HEK293T (cell line): ENCODE results near the gene RNLS.

Source experiments
- CTCF ChIA-PET: fragments of 350-600 bp; formaldehyde crosslinking; extraction: SDS; loops from one replicate; lab custom pipeline; 2021; ENCODE audit warnings: antibody characterized with exemption, inconsistent platforms; lab: Yijun Ruan, JAX
- POLR2A ChIA-PET: fragments of 350-600 bp; formaldehyde crosslinking; extraction: SDS; loops from one replicate; lab custom pipeline; 2020; ENCODE audit warnings: antibody characterized with exemption, inconsistent platforms; lab: Yijun Ruan, JAX
- DNase-seq: peaks from one replicate; pipeline ENCODE4 v3.0.0; 2012; ENCODE audit warnings: mixed read lengths; ENCODE audit errors: extremely low spot score
- ARNT ChIP-seq: fragments of 450-650 bp; IDR thresholded peaks from 2 replicates; pipeline ENCODE4 v1.6.1; 2017; ENCODE audit warnings: mild to moderate bottlenecking
- BHLHE40 ChIP-seq: fragments of 450-650 bp; IDR thresholded peaks from 2 replicates; pipeline ENCODE4 v1.6.1; 2016; ENCODE audit warnings: mild to moderate bottlenecking, moderate library complexity, borderline replicate concordance
- CTBP1 ChIP-seq: fragments of 450-650 bp; IDR thresholded peaks from 2 replicates; pipeline ENCODE4 v1.6.1; 2016; ENCODE audit warnings: borderline replicate concordance
- ELF4 ChIP-seq: fragments of 450-650 bp; IDR thresholded peaks from 2 replicates; pipeline ENCODE4 v1.6.1; 2017; ENCODE audit warnings: antibody characterized with exemption
- FOXA1 ChIP-seq: fragments of 450-650 bp; IDR thresholded peaks from 2 replicates; pipeline ENCODE4 v1.6.1; 2016; ENCODE audit warnings: mild to moderate bottlenecking
- FOXK2 ChIP-seq: fragments of 450-650 bp; IDR thresholded peaks from 2 replicates; pipeline ENCODE4 v1.6.1; 2016; ENCODE audit warnings: mild to moderate bottlenecking
- FOXM1 ChIP-seq: fragments of 450-650 bp; IDR thresholded peaks from 2 replicates; pipeline ENCODE4 v1.6.1; 2017; ENCODE audit warnings: mild to moderate bottlenecking, borderline replicate concordance
- HDGF ChIP-seq: fragments of 450-650 bp; IDR thresholded peaks from 2 replicates; pipeline ENCODE4 v1.6.1; 2017; ENCODE audit warnings: antibody characterized with exemption, borderline replicate concordance
- L3MBTL2 ChIP-seq: fragments of 450-650 bp; conservative IDR thresholded peaks from 2 replicates; pipeline ENCODE4 v1.6.1; 2016; ENCODE audit warnings: mild to moderate bottlenecking
- LEF1 ChIP-seq: fragments of 450-650 bp; IDR thresholded peaks from 2 replicates; pipeline ENCODE4 v1.6.1; 2017; ENCODE audit warnings: mild to moderate bottlenecking, borderline replicate concordance
- NFRKB ChIP-seq: fragments of 450-650 bp; IDR thresholded peaks from 2 replicates; pipeline ENCODE4 v1.6.1; 2016; ENCODE audit warnings: mild to moderate bottlenecking, moderate library complexity
- SP1 ChIP-seq: fragments of 450-650 bp; IDR thresholded peaks from 2 replicates; pipeline ENCODE4 v1.6.1; 2017
- SUZ12 ChIP-seq: fragments of 450-650 bp; IDR thresholded peaks from 2 replicates; pipeline ENCODE4 v1.6.1; 2016; ENCODE audit warnings: mild to moderate bottlenecking
- TARDBP ChIP-seq: fragments of 450-650 bp; IDR thresholded peaks from 2 replicates; pipeline ENCODE4 v1.6.1; 2016
- ZNF384 ChIP-seq: fragments of 450-650 bp; IDR thresholded peaks from 2 replicates; pipeline ENCODE4 v1.6.1; 2016
- TF ChIP-seq, protein P1 (sequence below): fragments of 450-650 bp; IDR thresholded peaks from 2 replicates; pipeline ENCODE4 v1.6.1; 2016

The RNLS gene

GRCh38 chr10:88582806-88583583, at the start of gene RNLS:
Gene RNLS (minus strand): TSS chr10:88583318.
- no peak for DNase-seq
- ChIA-PET POLR2A (no interaction called here), CTCF (interaction anchor here (0.7 kb wide), 1 partner anchor 239 kb away, joined by 3 read pairs; no protein-coding TSS in a partner anchor)
- TF ChIP-seq SP1, result no peak
- no peak for TF ChIP-seq FOXM1
- no peak for TF ChIP-seq SUZ12
- no peak for TF ChIP-seq ELF4
- no peak for TF ChIP-seq LEF1
- no peak for TF ChIP-seq ZNF384
- TF ChIP-seq BHLHE40, result no peak
- TF ChIP-seq ARNT, result no peak
- TF ChIP-seq, protein P1, sequence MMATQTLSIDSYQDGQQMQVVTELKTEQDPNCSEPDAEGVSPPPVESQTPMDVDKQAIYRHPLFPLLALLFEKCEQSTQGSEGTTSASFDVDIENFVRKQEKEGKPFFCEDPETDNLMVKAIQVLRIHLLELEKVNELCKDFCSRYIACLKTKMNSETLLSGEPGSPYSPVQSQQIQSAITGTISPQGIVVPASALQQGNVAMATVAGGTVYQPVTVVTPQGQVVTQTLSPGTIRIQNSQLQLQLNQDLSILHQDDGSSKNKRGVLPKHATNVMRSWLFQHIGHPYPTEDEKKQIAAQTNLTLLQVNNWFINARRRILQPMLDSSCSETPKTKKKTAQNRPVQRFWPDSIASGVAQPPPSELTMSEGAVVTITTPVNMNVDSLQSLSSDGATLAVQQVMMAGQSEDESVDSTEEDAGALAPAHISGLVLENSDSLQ, result no peak
- TF ChIP-seq NFRKB, result no peak
- TF ChIP-seq CTBP1, result no peak
- TF ChIP-seq FOXK2, result no peak
- TF ChIP-seq L3MBTL2, result no peak
- TF ChIP-seq TARDBP, result no peak
- no peak for TF ChIP-seq FOXA1

- no peak for DNase-seq
- CTCF ChIA-PET, result no interaction called here
- TF ChIP-seq SP1, result no peak
- no peak for TF ChIP-seq CTBP1
- POLR2A ChIA-PET, result no interaction called here
Measured at GRCh38 chr10:88624840-88625239, 41.7 kb upstream of the RNLS start.

- ChIA-PET POLR2A (no interaction called here), CTCF (no interaction called here)
- DNase-seq, result no peak
- TF ChIP-seq BHLHE40 (no peak), CTBP1 (no peak), ZNF384 (no peak), LEF1 (no peak), SP1 (no peak), ELF4 (no peak), ARNT (no peak), HDGF (no peak)
- TF ChIP-seq, protein P1, result no peak
Measured at GRCh38 chr10:88623835-88624234, 40.7 kb upstream of the RNLS start.

- POLR2A ChIA-PET, result no interaction called here
- TF ChIP-seq ZNF384 (no peak), HDGF (no peak), FOXK2 (no peak), BHLHE40 (no peak), LEF1 (no peak), L3MBTL2 (no peak), FOXA1 (no peak), SUZ12 (no peak), CTBP1 (no peak), NFRKB (no peak), SP1 (no peak), ARNT (no peak)
- CTCF ChIA-PET, result no interaction called here
- DNase-seq, result no peak
Measured at GRCh38 chr10:88620441-88620840, 37.3 kb upstream of the RNLS start.

- no peak for DNase-seq
- TF ChIP-seq CTBP1, result no peak
- ChIA-PET POLR2A (no interaction called here), CTCF (no interaction called here)
Measured at GRCh38 chr10:88618496-88618895, 35.4 kb upstream of the RNLS start.

- no peak for DNase-seq
- no peak for TF ChIP-seq HDGF
- no peak for TF ChIP-seq SP1
- no peak for TF ChIP-seq ARNT
- no peak for TF ChIP-seq LEF1
- no peak for TF ChIP-seq L3MBTL2
- TF ChIP-seq ELF4, result no peak
- TF ChIP-seq FOXM1, result no peak
- no peak for TF ChIP-seq CTBP1
- no peak for TF ChIP-seq NFRKB
- no peak for TF ChIP-seq SUZ12
- no peak for TF ChIP-seq BHLHE40
- POLR2A ChIA-PET, result no interaction called here
- CTCF ChIA-PET, result interaction anchor here (0.5 kb wide), 1 partner anchor 16 kb away, joined by 5 read pairs; no protein-coding TSS in a partner anchor
Measured at GRCh38 chr10:88617772-88618300, 34.7 kb upstream of the RNLS start.

GRCh38 chr10:88616250-88616977, 33.3 kb upstream of the RNLS start:
- TF ChIP-seq ARNT (no peak), FOXK2 (no peak), NFRKB (no peak), L3MBTL2 (no peak)
- DNase-seq, result no peak
- ChIA-PET CTCF (interaction anchor here (0.6 kb wide), 1 partner anchor 214 kb away, joined by 3 read pairs; no protein-coding TSS in a partner anchor), POLR2A (no interaction called here)
